Bronchial epithelial cell (primary cell): ENCODE measurements around the gene DDX49. TPM values are rescaled to one million over a fixed set of nuclear protein-coding genes. Genes with fewer than 3 reads are reported as not detected.

Experiments used
- DNase-seq: peaks from one replicate; pipeline ENCODE4 v3.0.0-alpha.2; 2010; ENCODE audit warnings: low read depth
- FAIRE-seq: peaks from 2 replicates; lab custom pipeline; 2011; peaks lifted over from hg19 to GRCh38; lab: Jason Lieb, UNC
- H3K27me3 ChIP-seq: 2 replicates; pipeline ENCODE4 v1.5.1; 2011; ENCODE audit warnings: low read length; ENCODE audit not compliant: control insufficient read depth, insufficient read depth
- H3K36me3 ChIP-seq: 2 replicates; pipeline ENCODE4 v1.5.1; 2011; ENCODE audit warnings: low read length; ENCODE audit not compliant: control insufficient read depth, insufficient read depth
- H3K4me3 ChIP-seq: 2 replicates; pipeline ENCODE4 v1.5.1; 2011; ENCODE audit warnings: mild to moderate bottlenecking, low read depth, low read length, control low read depth
- total RNA-seq: library from RNA; depleted of rRNA; stranded (reverse); fragments of >200 nt; gene quantifications from 2 replicates; pipeline ENCODE4 v1.2.1, GENCODE V29; 2014
- TF ChIP-seq, protein P1 (sequence below): IDR thresholded peaks from 2 replicates; pipeline ENCODE4 v1.5.1; 2011; ENCODE audit warnings: mild to moderate bottlenecking, moderate library complexity, low read length, control low read depth, inconsistent platforms; ENCODE audit not compliant: insufficient read depth, severe bottlenecking

DDX49 gene
- total RNA-seq, 1 donor from 2014 or later = 76.1 TPM

DNA sequence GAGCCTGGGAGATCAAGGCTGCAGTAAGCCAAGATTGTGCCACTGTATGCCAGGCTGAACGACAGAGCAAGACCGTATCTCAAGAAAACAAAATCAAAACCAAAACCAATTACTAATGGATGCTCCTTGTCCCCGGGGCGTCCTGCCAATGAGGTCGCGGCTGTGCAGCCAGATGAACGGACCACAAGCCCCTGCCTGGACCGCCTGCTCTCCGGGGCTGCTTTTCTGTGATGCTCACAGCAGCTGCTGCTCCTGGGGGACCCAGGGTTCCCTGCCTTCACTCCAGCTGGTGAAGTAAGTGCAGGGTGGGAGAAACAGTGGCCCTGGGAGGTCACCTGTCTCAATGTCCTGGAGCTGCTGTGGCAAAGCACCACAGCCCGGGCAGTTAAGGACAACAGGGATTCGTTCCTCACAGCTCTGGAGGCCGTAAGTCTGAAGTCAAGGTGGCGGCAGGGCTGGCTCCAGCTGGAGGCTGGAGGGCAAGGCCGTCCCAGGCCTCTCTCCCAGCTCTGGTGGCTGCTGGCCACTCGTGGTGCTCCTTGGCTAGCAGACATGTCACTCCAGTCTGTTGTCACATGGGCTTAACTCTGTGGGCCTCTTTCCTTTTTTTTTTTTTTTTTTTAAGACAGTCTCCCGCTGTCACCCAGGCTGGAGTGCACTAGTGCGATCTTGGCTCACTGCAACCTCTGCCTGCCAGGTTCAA, 10.4 kb upstream of the DDX49 start:
- DNase-seq (no peak), FAIRE-seq (no peak)
- peaks cover 45% of the 10 kb centered on the region for H3K36me3 ChIP-seq
- TF ChIP-seq, protein P1, sequence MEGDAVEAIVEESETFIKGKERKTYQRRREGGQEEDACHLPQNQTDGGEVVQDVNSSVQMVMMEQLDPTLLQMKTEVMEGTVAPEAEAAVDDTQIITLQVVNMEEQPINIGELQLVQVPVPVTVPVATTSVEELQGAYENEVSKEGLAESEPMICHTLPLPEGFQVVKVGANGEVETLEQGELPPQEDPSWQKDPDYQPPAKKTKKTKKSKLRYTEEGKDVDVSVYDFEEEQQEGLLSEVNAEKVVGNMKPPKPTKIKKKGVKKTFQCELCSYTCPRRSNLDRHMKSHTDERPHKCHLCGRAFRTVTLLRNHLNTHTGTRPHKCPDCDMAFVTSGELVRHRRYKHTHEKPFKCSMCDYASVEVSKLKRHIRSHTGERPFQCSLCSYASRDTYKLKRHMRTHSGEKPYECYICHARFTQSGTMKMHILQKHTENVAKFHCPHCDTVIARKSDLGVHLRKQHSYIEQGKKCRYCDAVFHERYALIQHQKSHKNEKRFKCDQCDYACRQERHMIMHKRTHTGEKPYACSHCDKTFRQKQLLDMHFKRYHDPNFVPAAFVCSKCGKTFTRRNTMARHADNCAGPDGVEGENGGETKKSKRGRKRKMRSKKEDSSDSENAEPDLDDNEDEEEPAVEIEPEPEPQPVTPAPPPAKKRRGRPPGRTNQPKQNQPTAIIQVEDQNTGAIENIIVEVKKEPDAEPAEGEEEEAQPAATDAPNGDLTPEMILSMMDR = no peak
- H3K4me3 ChIP-seq = no peak overlapping the region
- H3K27me3 ChIP-seq = no peaks in the 10 kb centered on the region

DNA sequence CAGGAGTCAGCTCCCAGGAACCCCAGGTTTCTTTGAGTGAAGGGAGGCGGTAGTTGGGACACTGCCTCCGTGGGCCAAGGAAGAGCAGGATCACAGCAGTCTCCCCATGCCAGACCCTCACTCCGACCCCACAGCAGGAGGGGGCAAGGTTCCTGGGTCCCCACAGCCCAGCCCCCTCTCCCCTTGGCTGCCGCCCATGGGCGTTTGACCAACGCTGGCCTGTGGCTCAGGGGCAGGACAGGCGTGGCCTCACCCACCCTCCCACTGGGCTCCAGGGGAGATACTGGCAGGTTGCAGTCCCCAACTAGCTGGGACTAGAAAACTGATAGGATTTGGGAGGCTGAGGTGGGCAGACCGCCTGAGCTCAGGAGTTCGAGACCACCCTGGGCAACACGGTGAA, 9.5 kb upstream of the DDX49 start:
- H3K4me3 ChIP-seq = no peak overlapping the region
- peaks cover 45% of the 10 kb centered on the region for H3K36me3 ChIP-seq
- FAIRE-seq (no peak), DNase-seq (no peak)
- H3K27me3 ChIP-seq = no peaks in the 10 kb centered on the region
- TF ChIP-seq, protein P1 = no peak

DNA sequence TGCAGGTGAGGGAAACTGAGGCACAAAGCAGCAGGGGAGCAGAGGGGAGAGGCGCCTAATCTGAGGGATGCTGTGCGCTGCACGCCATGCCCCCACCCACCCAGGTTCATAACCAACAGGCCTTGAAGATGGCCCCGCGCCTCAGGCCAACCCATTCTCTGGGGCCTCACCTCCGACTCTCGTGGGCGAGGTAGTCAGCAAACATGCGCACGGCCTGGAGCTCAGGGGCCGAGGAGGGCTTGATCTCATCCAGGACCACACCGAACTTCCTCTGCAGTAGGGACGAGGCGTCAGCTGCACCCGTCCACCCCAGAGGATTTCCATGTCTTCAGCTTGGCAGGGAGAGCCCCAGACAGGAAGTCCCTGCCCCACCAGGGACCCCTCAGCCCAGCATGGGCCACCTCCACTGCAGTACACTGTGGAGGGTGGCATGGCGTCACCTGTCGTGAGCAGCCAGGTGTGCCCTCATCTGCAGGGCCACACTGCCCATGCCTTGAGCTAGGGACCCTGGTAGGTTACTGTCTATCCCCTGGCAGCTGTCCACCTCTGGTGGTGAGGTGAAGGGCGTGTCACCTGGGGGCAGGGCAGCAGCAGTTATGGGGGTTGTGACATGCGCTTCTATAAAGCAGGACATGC, 8.6 kb upstream of the DDX49 start:
- FAIRE-seq (no peak), DNase-seq (no peak)
- peaks cover 44% of the 10 kb centered on the region for H3K36me3 ChIP-seq
- H3K27me3 ChIP-seq = no peaks in the 10 kb centered on the region
- TF ChIP-seq, protein P1 = no peak
- no peak overlapping the region for H3K4me3 ChIP-seq

DNA sequence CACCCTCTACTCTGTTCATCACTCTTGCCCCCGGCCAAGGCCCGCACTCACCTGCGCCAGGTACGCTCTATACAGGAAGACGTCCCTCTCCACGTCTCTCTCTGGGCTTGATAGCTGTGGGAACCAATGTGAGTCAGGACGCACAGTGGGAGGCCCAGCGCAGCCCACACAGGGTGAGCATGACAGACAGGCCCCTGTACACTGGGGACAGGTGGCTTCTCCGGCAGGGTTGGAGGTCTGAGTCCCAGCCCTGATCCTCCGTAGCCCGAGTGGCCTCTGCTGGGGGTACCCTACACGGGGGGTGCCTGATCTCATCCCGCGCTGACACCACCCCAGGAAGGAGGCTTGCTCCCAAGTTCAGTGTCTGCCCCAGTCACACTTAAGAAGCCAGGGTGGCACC, 6.6 kb upstream of the DDX49 start:
- Histone ChIP-seq H3K36me3 (peaks cover 32% of the 10 kb centered on the region), H3K27me3 (no peaks in the 10 kb centered on the region), H3K4me3 (no peak overlapping the region)
- TF ChIP-seq, protein P1 = no peak
- FAIRE-seq (no peak), DNase-seq (no peak)

GRCh38 chr19:18913466-18913865, 6.0 kb upstream of the DDX49 start:
- Histone ChIP-seq H3K36me3 (peaks cover 31% of the 10 kb centered on the region), H3K27me3 (no peaks in the 10 kb centered on the region), H3K4me3 (no peak overlapping the region)
- TF ChIP-seq, protein P1 = no peak
- DNase-seq = no peak
- FAIRE-seq = no peak
